Neural progenitor cell (in vitro differentiated cells): ENCODE results near the gene DNASE2. TPM values are rescaled to one million over a fixed set of nuclear protein-coding genes. Genes with fewer than 3 reads are reported as not detected.
"Not testable (repeated sequence)": the region's sequence is repeated elsewhere in the genome, so short reads cannot be mapped to it uniquely, and the experiment has no call there.

Source experiments
- DNase-seq: peaks from one replicate; pipeline ENCODE4 v3.0.0-alpha.2; 2016; ENCODE audit warnings: low spot score
- H2AFZ ChIP-seq: fragments of 200-600 bp; sonication (generic); replicated peaks from 2 replicates; pipeline ENCODE4 v1.6.1; 2016; ENCODE audit warnings: antibody characterized with exemption
- H3F3A ChIP-seq: fragments of 200-600 bp; sonication (generic); 2 replicates; pipeline ENCODE4 v1.6.1; 2016; ENCODE audit warnings: antibody characterized with exemption, low read depth
- H3K27ac ChIP-seq: fragments of 200-600 bp; sonication (generic); 2 replicates; pipeline ENCODE4 v1.5.1; 2016; ENCODE audit warnings: mild to moderate bottlenecking
- H3K27me3 ChIP-seq: fragments of 200-600 bp; sonication (generic); 2 replicates; pipeline ENCODE4 v1.6.1; 2016; ENCODE audit warnings: mild to moderate bottlenecking, moderate library complexity
- H3K36me3 ChIP-seq: fragments of 200-600 bp; sonication (generic); 2 replicates; pipeline ENCODE4 v1.5.1; 2016
- H3K4me1 ChIP-seq: fragments of 200-600 bp; sonication (generic); 2 replicates; pipeline ENCODE4 v1.6.1; 2016; ENCODE audit warnings: mixed run types
- H3K4me2 ChIP-seq: fragments of 200-600 bp; sonication (generic); 2 replicates; pipeline ENCODE4 v1.6.1; 2016
- H3K4me3 ChIP-seq: fragments of 200-600 bp; sonication (generic); 2 replicates; pipeline ENCODE4 v1.5.1; 2016
- H3K79me2 ChIP-seq: fragments of 200-600 bp; sonication (generic); 2 replicates; pipeline ENCODE4 v1.6.1; 2016; ENCODE audit warnings: low read depth
- H3K9ac ChIP-seq: fragments of 200-600 bp; sonication (generic); 2 replicates; pipeline ENCODE4 v1.6.1; 2016
- H3K9me3 ChIP-seq: fragments of 200-600 bp; sonication (generic); 2 replicates; pipeline ENCODE4 v1.5.1; 2016; ENCODE audit warnings: low read depth
- H4K20me1 ChIP-seq: fragments of 200-600 bp; sonication (generic); 2 replicates; pipeline ENCODE4 v1.6.1; 2016; ENCODE audit warnings: low read depth
- H3K27ac Mint-ChIP-seq: 3 replicates; pipeline ENCODE4 v1.8.0; 2021; ENCODE audit warnings: mixed read lengths
- H3K27me3 Mint-ChIP-seq: 2 replicates; pipeline ENCODE4 v1.8.0; 2022; ENCODE audit warnings: low read depth, mild to moderate bottlenecking, inconsistent platforms, moderate library complexity, mixed read lengths; ENCODE audit not compliant: insufficient read depth
- H3K36me3 Mint-ChIP-seq: 3 replicates; pipeline ENCODE4 v1.8.0; 2021; ENCODE audit warnings: mixed read lengths
- H3K4me1 Mint-ChIP-seq: 3 replicates; pipeline ENCODE4 v1.8.0; 2021; ENCODE audit warnings: mixed read lengths
- H3K4me3 Mint-ChIP-seq: 3 replicates; pipeline ENCODE4 v1.8.0; 2021; ENCODE audit warnings: mild to moderate bottlenecking, moderate library complexity, mixed read lengths
- H3K9me3 Mint-ChIP-seq: 3 replicates; pipeline ENCODE4 v1.8.0; 2020; ENCODE audit warnings: mixed read lengths
- CTCF ChIP-seq: fragments of 200-600 bp; sonication (generic); IDR thresholded peaks from 2 replicates; pipeline ENCODE4 v1.5.1; 2017; ENCODE audit warnings: antibody characterized with exemption, mild to moderate bottlenecking
- EZH2 ChIP-seq: fragments of 200-600 bp; sonication (generic); IDR thresholded peaks from 2 replicates; pipeline ENCODE4 v1.6.1; 2017; ENCODE audit warnings: antibody characterized with exemption, mild to moderate bottlenecking, moderate library complexity
- EZH2phosphoT487 ChIP-seq: fragments of 200-600 bp; sonication (generic); IDR thresholded peaks from 2 replicates; pipeline ENCODE4 v1.6.1; 2017; ENCODE audit warnings: antibody characterized with exemption
- total RNA-seq: library from RNA; depleted of rRNA; stranded (reverse); fragments of >200 nt; gene quantifications from 2 replicates; pipeline ENCODE4 v1.2.3, GENCODE V29; 2015; ENCODE audit warnings: low replicate concordance

The DNASE2 gene
- total RNA-seq, 1 donor from 2014 or later: 8.7 TPM

- Histone ChIP-seq H3K79me2 (no peaks in the 10 kb centered on the region), H3F3A (peaks cover 3% of the 10 kb centered on the region), H3K4me1 (no peaks in the 10 kb centered on the region), H3K9ac (no peak overlapping the region), H3K27ac (no peak overlapping the region), H3K27me3 (no peaks in the 10 kb centered on the region), H3K4me3 (no peak overlapping the region), H2AFZ (no peak overlapping the region), H3K4me2 (no peak overlapping the region), H4K20me1 (no peaks in the 10 kb centered on the region), H3K9me3 (no peaks in the 10 kb centered on the region), H3K36me3 (no peaks in the 10 kb centered on the region)
- Mint-ChIP-seq H3K4me3 (no peak overlapping the region), H3K9me3 (no peaks in the 10 kb centered on the region), H3K27me3 (no peaks in the 10 kb centered on the region), H3K4me1 (no peaks in the 10 kb centered on the region), H3K27ac (no peak overlapping the region), H3K36me3 (peaks cover 14% of the 10 kb centered on the region)
- TF ChIP-seq EZH2 (no peak), EZH2phosphoT487 (no peak), CTCF (no peak)
- DNase-seq: no peak
Observed at GRCh38 chr19:12858041-12858928, 23.0 kb downstream of the DNASE2 start.

- H4K20me1 ChIP-seq: no peaks in the 10 kb centered on the region
- H3K27me3 ChIP-seq: no peaks in the 10 kb centered on the region
- no peak overlapping the region for H3K27ac ChIP-seq
- Mint-ChIP-seq H3K36me3 (peaks cover 14% of the 10 kb centered on the region), H3K27ac (no peak overlapping the region), H3K4me1 (no peaks in the 10 kb centered on the region), H3K27me3 (no peaks in the 10 kb centered on the region), H3K4me3 (no peak overlapping the region), H3K9me3 (no peaks in the 10 kb centered on the region)
- H3K4me3 ChIP-seq: no peak overlapping the region
- H3K79me2 ChIP-seq: no peaks in the 10 kb centered on the region
- H3K9me3 ChIP-seq: no peaks in the 10 kb centered on the region
- no peak overlapping the region for H3K9ac ChIP-seq
- no peaks in the 10 kb centered on the region for H3K4me1 ChIP-seq
- no peak overlapping the region for H2AFZ ChIP-seq
- no peaks in the 10 kb centered on the region for H3K36me3 ChIP-seq
- DNase-seq: no peak
- no peak overlapping the region for H3K4me2 ChIP-seq
- TF ChIP-seq EZH2phosphoT487: no peak
- TF ChIP-seq EZH2: no peak
- no peak for TF ChIP-seq CTCF
- H3F3A ChIP-seq: peaks cover 3% of the 10 kb centered on the region
Observed at GRCh38 chr19:12856653-12857052, 24.6 kb downstream of the DNASE2 start.

- Histone ChIP-seq H3K36me3 (no peaks in the 10 kb centered on the region), H3K27ac (no peak overlapping the region), H3F3A (peaks cover 15% of the 10 kb centered on the region), H3K79me2 (no peaks in the 10 kb centered on the region), H2AFZ (peak overlapping the region; percentile 86), H3K9ac (no peak overlapping the region), H3K4me2 (peak overlapping the region; percentile 69), H4K20me1 (peaks cover 4% of the 10 kb centered on the region), H3K27me3 (peaks cover 13% of the 10 kb centered on the region), H3K4me1 (no peaks in the 10 kb centered on the region), H3K9me3 (no peaks in the 10 kb centered on the region), H3K4me3 (peak overlapping the region; percentile 14)
- Mint-ChIP-seq H3K27ac (no peak overlapping the region), H3K27me3 (peaks cover 9% of the 10 kb centered on the region), H3K4me1 (peaks cover 7% of the 10 kb centered on the region), H3K9me3 (no peaks in the 10 kb centered on the region), H3K4me3 (peak overlapping the region; percentile 58), H3K36me3 (peaks cover 2% of the 10 kb centered on the region)
- TF ChIP-seq CTCF (peak; percentile 96), EZH2 (no peak)
- DNase-seq: peak; percentile 92
Observed at GRCh38 chr19:12847159-12848139, 33.8 kb downstream of the DNASE2 start.

- H3K27ac Mint-ChIP-seq, H3K4me2 ChIP-seq, H2AFZ ChIP-seq, H3K36me3 Mint-ChIP-seq, H3K9me3 ChIP-seq, H4K20me1 ChIP-seq, DNase-seq, H3K79me2 ChIP-seq, H3K27ac ChIP-seq, H3K9ac ChIP-seq, H3K4me3 ChIP-seq, H3K36me3 ChIP-seq, H3K4me1 ChIP-seq, H3K9me3 Mint-ChIP-seq, H3K4me3 Mint-ChIP-seq: not testable (repeated sequence)
- Mint-ChIP-seq H3K4me1 (peaks cover 12% of the 10 kb centered on the region), H3K27me3 (peaks cover 14% of the 10 kb centered on the region)
- Histone ChIP-seq H3F3A (peaks cover 18% of the 10 kb centered on the region), H3K27me3 (peaks cover 13% of the 10 kb centered on the region)
Observed at GRCh38 chr19:12846613-12847012, 34.6 kb downstream of the DNASE2 start.
